ENCODE data around the gene DZIP1. TPM values are rescaled to one million over a fixed set of nuclear protein-coding genes. Genes with fewer than 3 reads are reported as not detected.

Gene DZIP1
- polyA plus RNA-seq, 2 of the 4 experiments (the other 2 are of a cell fraction): 11.5 to 17.1 TPM

DNA sequence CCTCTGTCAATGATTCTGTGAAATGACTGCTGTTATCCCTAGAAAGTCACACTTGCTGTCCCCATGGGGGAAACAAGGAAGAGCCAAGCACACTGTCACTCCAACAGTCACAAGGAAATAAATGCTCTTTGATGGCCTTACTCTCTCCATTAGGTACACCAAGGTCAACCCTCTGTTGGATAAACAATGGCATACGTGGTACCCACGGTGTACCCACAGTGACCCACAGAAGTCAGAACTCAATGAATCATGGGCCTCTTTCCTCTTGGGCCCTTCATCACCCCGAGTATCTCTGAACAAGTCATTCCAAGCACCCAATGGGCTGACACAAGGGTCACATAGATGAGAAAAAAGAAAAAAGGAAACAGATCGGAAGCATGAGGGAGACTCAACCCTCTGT, 15.4 kb downstream of the DZIP1 start:
- Histone ChIP-seq H3K9me3 (0 out of 3 replicates have a peak, but pooled peaks cover 6% of the 10 kb centered on the region), H3K4me3 (no peak overlapping the region), H3K4me1 (no peaks in the 10 kb centered on the region), H3K4me2 (no peak overlapping the region), H3K27ac (no peak overlapping the region)
- ATAC-seq: no peak
- ChIA-PET POLR2A (no interaction called here), CTCF (interaction anchor here (1.4 kb wide), 1 partner anchor 32 kb away, joined by 4 read pairs; no protein-coding TSS in a partner anchor)
- DNase-seq (ENCODE audit: low read depth in 1 of 2, low spot score in 1 of 2): no peak
- no peak for FAIRE-seq
- 94% methylated on average over 4 of the region's 4 CpGs for WGBS (ENCODE audit: missing lambda C conversion rate)
- no peak for TF ChIP-seq MAZ (IDR thresholded peaks at IDR 0.05; ENCODE audit: borderline replicate concordance, low read depth, low read length)
- TF ChIP-seq TFCP2L1 (CRISPR knock-in tag; IDR thresholded peaks at IDR 0.05): no peak
- TF ChIP-seq FOXS1 (CRISPR knock-in tag; IDR thresholded peaks at IDR 0.05): no peak
- TF ChIP-seq, protein P1, sequence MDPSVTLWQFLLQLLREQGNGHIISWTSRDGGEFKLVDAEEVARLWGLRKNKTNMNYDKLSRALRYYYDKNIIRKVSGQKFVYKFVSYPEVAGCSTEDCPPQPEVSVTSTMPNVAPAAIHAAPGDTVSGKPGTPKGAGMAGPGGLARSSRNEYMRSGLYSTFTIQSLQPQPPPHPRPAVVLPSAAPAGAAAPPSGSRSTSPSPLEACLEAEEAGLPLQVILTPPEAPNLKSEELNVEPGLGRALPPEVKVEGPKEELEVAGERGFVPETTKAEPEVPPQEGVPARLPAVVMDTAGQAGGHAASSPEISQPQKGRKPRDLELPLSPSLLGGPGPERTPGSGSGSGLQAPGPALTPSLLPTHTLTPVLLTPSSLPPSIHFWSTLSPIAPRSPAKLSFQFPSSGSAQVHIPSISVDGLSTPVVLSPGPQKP (IDR thresholded peaks at IDR 0.05; ENCODE audit: low read depth, low read length): no peak
- TF ChIP-seq CHD4 (IDR thresholded peaks at IDR 0.05; ENCODE audit: borderline replicate concordance): no peak
- TF ChIP-seq GATA3 (IDR thresholded peaks at IDR 0.05; ENCODE audit: borderline replicate concordance): no peak
- no peak for TF ChIP-seq CHD2 (IDR thresholded peaks at IDR 0.05; ENCODE audit: low read length, partially characterized antibody)
- TF ChIP-seq ZNF302 (CRISPR knock-in tag; IDR thresholded peaks at IDR 0.05): no peak
- TF ChIP-seq, protein P2, sequence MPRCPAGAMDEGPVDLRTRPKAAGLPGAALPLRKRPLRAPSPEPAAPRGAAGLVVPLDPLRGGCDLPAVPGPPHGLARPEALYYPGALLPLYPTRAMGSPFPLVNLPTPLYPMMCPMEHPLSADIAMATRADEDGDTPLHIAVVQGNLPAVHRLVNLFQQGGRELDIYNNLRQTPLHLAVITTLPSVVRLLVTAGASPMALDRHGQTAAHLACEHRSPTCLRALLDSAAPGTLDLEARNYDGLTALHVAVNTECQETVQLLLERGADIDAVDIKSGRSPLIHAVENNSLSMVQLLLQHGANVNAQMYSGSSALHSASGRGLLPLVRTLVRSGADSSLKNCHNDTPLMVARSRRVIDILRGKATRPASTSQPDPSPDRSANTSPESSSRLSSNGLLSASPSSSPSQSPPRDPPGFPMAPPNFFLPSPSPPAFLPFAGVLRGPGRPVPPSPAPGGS (IDR thresholded peaks at IDR 0.05): no peak
- no peak for TF ChIP-seq ZC3H11A (IDR thresholded peaks at IDR 0.05)
- no peak for TF ChIP-seq HDAC2 (IDR thresholded peaks at IDR 0.05)
- TF ChIP-seq, protein P3, sequence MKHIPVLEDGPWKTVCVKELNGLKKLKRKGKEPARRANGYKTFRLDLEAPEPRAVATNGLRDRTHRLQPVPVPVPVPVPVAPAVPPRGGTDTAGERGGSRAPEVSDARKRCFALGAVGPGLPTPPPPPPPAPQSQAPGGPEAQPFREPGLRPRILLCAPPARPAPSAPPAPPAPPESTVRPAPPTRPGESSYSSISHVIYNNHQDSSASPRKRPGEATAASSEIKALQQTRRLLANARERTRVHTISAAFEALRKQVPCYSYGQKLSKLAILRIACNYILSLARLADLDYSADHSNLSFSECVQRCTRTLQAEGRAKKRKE (CRISPR knock-in tag; IDR thresholded peaks at IDR 0.05; ENCODE audit: low read depth): no peak
- TF ChIP-seq, protein P4, sequence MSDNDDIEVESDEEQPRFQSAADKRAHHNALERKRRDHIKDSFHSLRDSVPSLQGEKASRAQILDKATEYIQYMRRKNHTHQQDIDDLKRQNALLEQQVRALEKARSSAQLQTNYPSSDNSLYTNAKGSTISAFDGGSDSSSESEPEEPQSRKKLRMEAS (IDR thresholded peaks at IDR 0.05): no peak
- TF ChIP-seq JUNB (IDR thresholded peaks at IDR 0.05): no peak

DNA sequence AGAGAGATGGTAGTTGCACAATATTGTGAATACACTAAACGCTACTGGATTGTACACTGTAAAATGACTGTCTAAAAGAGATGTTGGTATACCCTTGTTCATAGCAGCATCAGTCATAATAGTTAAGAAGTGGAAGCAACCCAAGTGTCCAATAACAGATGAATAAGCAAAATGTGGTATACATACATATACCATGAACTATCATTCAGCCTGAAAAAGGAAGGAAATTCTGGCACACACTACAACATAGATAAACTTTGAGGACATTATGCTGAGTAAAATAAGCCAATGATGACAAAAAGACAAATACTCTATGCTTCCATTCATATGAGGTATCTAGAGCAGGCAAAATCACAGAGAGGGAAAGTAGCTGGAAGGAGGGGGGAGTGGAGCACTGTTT, 16.0 kb downstream of the DZIP1 start:
- DNase-seq (ENCODE audit: low read depth in 1 of 2, low spot score in 1 of 2): no peak
- TF ChIP-seq RCOR1 (IDR thresholded peaks at IDR 0.05; ENCODE audit: low read depth, low read length) (no peak), CBX8 (IDR thresholded peaks at IDR 0.05) (no peak), FOSL2 (IDR thresholded peaks at IDR 0.05) (no peak), FOSL2 (CRISPR knock-in tag; IDR thresholded peaks at IDR 0.05) (no peak), ZC3H11A (IDR thresholded peaks at IDR 0.05) (no peak)
- TF ChIP-seq, protein P5, sequence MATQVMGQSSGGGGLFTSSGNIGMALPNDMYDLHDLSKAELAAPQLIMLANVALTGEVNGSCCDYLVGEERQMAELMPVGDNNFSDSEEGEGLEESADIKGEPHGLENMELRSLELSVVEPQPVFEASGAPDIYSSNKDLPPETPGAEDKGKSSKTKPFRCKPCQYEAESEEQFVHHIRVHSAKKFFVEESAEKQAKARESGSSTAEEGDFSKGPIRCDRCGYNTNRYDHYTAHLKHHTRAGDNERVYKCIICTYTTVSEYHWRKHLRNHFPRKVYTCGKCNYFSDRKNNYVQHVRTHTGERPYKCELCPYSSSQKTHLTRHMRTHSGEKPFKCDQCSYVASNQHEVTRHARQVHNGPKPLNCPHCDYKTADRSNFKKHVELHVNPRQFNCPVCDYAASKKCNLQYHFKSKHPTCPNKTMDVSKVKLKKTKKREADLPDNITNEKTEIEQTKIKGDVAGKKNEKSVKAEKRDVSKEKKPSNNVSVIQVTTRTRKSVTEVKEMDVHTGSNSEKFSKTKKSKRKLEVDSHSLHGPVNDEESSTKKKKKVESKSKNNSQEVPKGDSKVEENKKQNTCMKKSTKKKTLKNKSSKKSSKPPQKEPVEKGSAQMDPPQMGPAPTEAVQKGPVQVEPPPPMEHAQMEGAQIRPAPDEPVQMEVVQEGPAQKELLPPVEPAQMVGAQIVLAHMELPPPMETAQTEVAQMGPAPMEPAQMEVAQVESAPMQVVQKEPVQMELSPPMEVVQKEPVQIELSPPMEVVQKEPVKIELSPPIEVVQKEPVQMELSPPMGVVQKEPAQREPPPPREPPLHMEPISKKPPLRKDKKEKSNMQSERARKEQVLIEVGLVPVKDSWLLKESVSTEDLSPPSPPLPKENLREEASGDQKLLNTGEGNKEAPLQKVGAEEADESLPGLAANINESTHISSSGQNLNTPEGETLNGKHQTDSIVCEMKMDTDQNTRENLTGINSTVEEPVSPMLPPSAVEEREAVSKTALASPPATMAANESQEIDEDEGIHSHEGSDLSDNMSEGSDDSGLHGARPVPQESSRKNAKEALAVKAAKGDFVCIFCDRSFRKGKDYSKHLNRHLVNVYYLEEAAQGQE (IDR thresholded peaks at IDR 0.05): no peak
- no peak overlapping the region for H3K4me3 ChIP-seq
- POLR2A ChIA-PET: no interaction called here
- CTCF ChIA-PET: interaction anchor here (1.4 to 10.8 kb wide), 2 partner anchors 32 to 206 kb away, joined by 4 to 101 read pairs; no protein-coding TSS in a partner anchor
- no peaks in the 10 kb centered on the region for H3K4me1 ChIP-seq
- no peak overlapping the region for H3K4me2 ChIP-seq
- no peak for ATAC-seq
- 0 out of 3 replicates have a peak, but pooled peaks cover 6% of the 10 kb centered on the region for H3K9me3 ChIP-seq
- WGBS (ENCODE audit: missing lambda C conversion rate): 96% methylated on average over 1 of the region's 1 CpG
- no peak for FAIRE-seq
- H3K27ac ChIP-seq: no peak overlapping the region

All from A549 (cell line).